Upper lobe of left lung (tissue), 4 donors: ENCODE data around the gene NEDD8.
"Not testable (repeated sequence)": the region's sequence is repeated elsewhere in the genome, so short reads cannot be mapped to it uniquely, and the experiment has no call there.

Source experiments
- CTCF ChIP-seq, 6 experiments: fragments of 450-650 bp in 4 of 6; fragments of 200-600 bp in 2 of 6; sonication (generic) in 2 of 6; IDR thresholded peaks; one replicate each; pipeline ENCODE4 v1.5.1; 2016 to 2019; ENCODE audit warnings: antibody characterized with exemption in 6 of 6
- EP300 ChIP-seq, 4 donors: sonication (generic); formaldehyde crosslinking; IDR thresholded peaks; one replicate each; pipeline ENCODE4 v1.5.1; 2017; ENCODE audit warnings: antibody characterized with exemption in 4 of 4, control low read depth in 2 of 4
- POLR2A ChIP-seq, 4 donors: fragments of 450-650 bp; IDR thresholded peaks; one replicate each; pipeline ENCODE4 v1.5.1; 2016 to 2017; ENCODE audit warnings: antibody characterized with exemption in 4 of 4, mild to moderate bottlenecking in 2 of 4
- POLR2AphosphoS5 ChIP-seq, 2 donors: sonication (generic); formaldehyde crosslinking; IDR thresholded peaks; one replicate each; pipeline ENCODE4 v1.5.1; 2017; ENCODE audit warnings: antibody characterized with exemption in 2 of 2

DNA sequence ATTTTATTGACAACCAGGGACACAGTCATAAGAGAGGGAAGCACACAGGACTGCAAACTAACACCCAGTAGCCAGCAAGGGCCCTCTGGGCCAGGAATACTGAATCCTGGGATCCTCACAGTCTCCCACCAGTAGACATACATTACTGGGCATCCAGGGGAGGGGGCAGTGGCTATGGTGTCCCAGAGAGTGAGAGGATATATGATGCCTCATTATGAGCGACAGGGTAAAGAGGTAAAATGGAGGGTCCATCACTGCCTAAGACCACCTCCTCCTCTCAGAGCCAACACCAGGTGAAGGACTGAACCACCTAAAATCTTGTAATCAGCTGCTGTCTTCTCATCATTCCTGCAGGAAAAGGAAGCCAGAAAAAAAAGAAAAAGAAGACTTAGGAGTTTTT lies 15.3 kb downstream of the NEDD8 start:
- TF ChIP-seq POLR2AphosphoS5, CTCF, POLR2A, EP300 (IDR thresholded peaks at IDR 0.05): not testable (repeated sequence)
